GM23338 (cell line): ENCODE measurements around the gene ZNF879. TPM values are rescaled to one million over a fixed set of nuclear protein-coding genes. Genes with fewer than 3 reads are reported as not detected.

ENCODE experiments used
- ATAC-seq: fragments of 200-7000 bp; cut with Tn5 transposase; 3 replicates; pipeline ENCODE4 v1.9.1; 2020
- DNase-seq: peaks from one replicate; pipeline ENCODE4 v3.0.0-alpha.2; 2015; ENCODE audit warnings: low spot score
- H2AFZ ChIP-seq: fragments of 200-600 bp; sonication (generic); 2 replicates; pipeline ENCODE4 v1.8.0; 2016; ENCODE audit warnings: antibody characterized with exemption, mild to moderate bottlenecking, moderate library complexity
- H3F3A ChIP-seq: fragments of 200-600 bp; sonication (generic); replicated peaks from 2 replicates; pipeline ENCODE4 v1.8.0; 2017; ENCODE audit warnings: antibody characterized with exemption, mixed run types, low read depth
- H3K27ac ChIP-seq: fragments of 200-600 bp; sonication (generic); 2 replicates; pipeline ENCODE4 v1.6.1; 2016; ENCODE audit warnings: low read depth
- H3K27me3 ChIP-seq: fragments of 200-600 bp; sonication (generic); 2 replicates; pipeline ENCODE4 v1.8.0; 2016; ENCODE audit warnings: mild to moderate bottlenecking, mixed run types, moderate library complexity; ENCODE audit not compliant: insufficient read depth
- H3K36me3 ChIP-seq: fragments of 200-600 bp; sonication (generic); 2 replicates; pipeline ENCODE4 v1.8.0; 2016; ENCODE audit warnings: mild to moderate bottlenecking; ENCODE audit not compliant: insufficient read depth
- H3K4me1 ChIP-seq: fragments of 200-600 bp; sonication (generic); 2 replicates; pipeline ENCODE4 v1.8.0; 2016; ENCODE audit warnings: mild to moderate bottlenecking, moderate library complexity; ENCODE audit not compliant: insufficient read depth
- H3K4me2 ChIP-seq: fragments of 200-600 bp; sonication (generic); 2 replicates; pipeline ENCODE4 v1.7.1; 2017; ENCODE audit warnings: mixed run types
- H3K4me3 ChIP-seq: fragments of 200-600 bp; sonication (generic); 2 replicates; pipeline ENCODE4 v1.6.1; 2016; ENCODE audit warnings: mixed run types
- H3K79me2 ChIP-seq: fragments of 200-600 bp; sonication (generic); replicated peaks from 2 replicates; pipeline ENCODE4 v1.8.0; 2017; ENCODE audit warnings: mild to moderate bottlenecking; ENCODE audit not compliant: insufficient read depth
- H3K9me2 ChIP-seq: fragments of 200-600 bp; sonication (generic); 2 replicates; pipeline ENCODE4 v1.8.0; 2017; ENCODE audit not compliant: insufficient read depth
- H4K20me1 ChIP-seq: fragments of 200-600 bp; sonication (generic); replicated peaks from 2 replicates; pipeline ENCODE4 v1.8.0; 2017; ENCODE audit warnings: mild to moderate bottlenecking; ENCODE audit not compliant: insufficient read depth
- H3K27ac Mint-ChIP-seq: 2 replicates; pipeline ENCODE4 v1.8.0; 2020; ENCODE audit warnings: inconsistent platforms, mild to moderate bottlenecking, moderate library complexity, mixed read lengths
- H3K27me3 Mint-ChIP-seq: 3 replicates; pipeline ENCODE4 v1.8.0; 2022; ENCODE audit warnings: low read depth, mild to moderate bottlenecking, moderate library complexity, mixed read lengths, inconsistent platforms; ENCODE audit not compliant: insufficient read depth, poor library complexity
- H3K36me3 Mint-ChIP-seq: 3 replicates; pipeline ENCODE4 v1.8.0; 2021; ENCODE audit warnings: low read depth, mild to moderate bottlenecking, inconsistent platforms, moderate library complexity, mixed read lengths
- H3K4me1 Mint-ChIP-seq: 3 replicates; pipeline ENCODE4 v1.8.0; 2020; ENCODE audit warnings: mild to moderate bottlenecking, inconsistent platforms, mixed read lengths
- H3K4me3 Mint-ChIP-seq: 3 replicates; pipeline ENCODE4 v1.8.0; 2021; ENCODE audit warnings: moderate library complexity, mild to moderate bottlenecking, inconsistent platforms, mixed read lengths
- H3K9me3 Mint-ChIP-seq: 3 replicates; pipeline ENCODE4 v1.8.0; 2020; ENCODE audit warnings: moderate library complexity, mild to moderate bottlenecking, inconsistent platforms, mixed read lengths
- CREB1 ChIP-seq: fragments of 250-450 bp; sonication (Bioruptor Pico); IDR thresholded peaks from 2 replicates; pipeline ENCODE4 v1.5.0; 2020; ENCODE audit warnings: low read depth, mild to moderate bottlenecking, moderate library complexity
- EZH2 ChIP-seq: fragments of 200-600 bp; sonication (generic); IDR thresholded peaks from one replicate; pipeline ENCODE4 v1.8.0; 2017; ENCODE audit warnings: antibody characterized with exemption, mild to moderate bottlenecking, low read depth; ENCODE audit not compliant: unreplicated experiment
- EZH2phosphoT487 ChIP-seq: fragments of 200-600 bp; sonication (generic); IDR thresholded peaks from one replicate; pipeline ENCODE4 v1.8.1; 2018; ENCODE audit warnings: antibody characterized with exemption; ENCODE audit not compliant: unreplicated experiment
- JUNB ChIP-seq: IDR thresholded peaks from one replicate; pipeline ENCODE4 v1.6.1; 2016; ENCODE audit warnings: antibody characterized with exemption; ENCODE audit not compliant: unreplicated experiment
- STAT1 ChIP-seq: IDR thresholded peaks from one replicate; pipeline ENCODE4 v1.6.1; 2016; ENCODE audit warnings: antibody characterized with exemption; ENCODE audit not compliant: unreplicated experiment
- polyA plus RNA-seq: library from polyadenylated mRNA; unstranded; fragments of >200 nt; fragmentation: Nextera tagmentation; extraction: Ambion mirVana; gene quantifications from 2 replicates; pipeline ENCODE4 v1.2.1, GENCODE V29; 2016
- total RNA-seq: library from RNA; depleted of rRNA; stranded (reverse); fragments of >200 nt; shearing (Covaris generic); gene quantifications from 2 replicates; pipeline ENCODE4 v1.2.3, GENCODE V29; 2014
- TF ChIP-seq, protein P1 (sequence below): IDR thresholded peaks from one replicate; pipeline ENCODE4 v1.6.1; 2018; ENCODE audit warnings: antibody characterized with exemption; ENCODE audit not compliant: unreplicated experiment
- TF ChIP-seq, protein P2 (sequence below): fragments of 250-450 bp; sonication (Bioruptor Pico); IDR thresholded peaks from 2 replicates; pipeline ENCODE4 v1.5.0; 2020; ENCODE audit warnings: mild to moderate bottlenecking, moderate library complexity
- TF ChIP-seq, protein P3 (sequence below): IDR thresholded peaks from 2 replicates; pipeline ENCODE4 v1.6.1; 2016; ENCODE audit warnings: antibody characterized with exemption

Gene ZNF879
- total and polyA plus RNA-seq, 2 experiments from 2014 or later: 3.5 to 3.9 TPM

DNA sequence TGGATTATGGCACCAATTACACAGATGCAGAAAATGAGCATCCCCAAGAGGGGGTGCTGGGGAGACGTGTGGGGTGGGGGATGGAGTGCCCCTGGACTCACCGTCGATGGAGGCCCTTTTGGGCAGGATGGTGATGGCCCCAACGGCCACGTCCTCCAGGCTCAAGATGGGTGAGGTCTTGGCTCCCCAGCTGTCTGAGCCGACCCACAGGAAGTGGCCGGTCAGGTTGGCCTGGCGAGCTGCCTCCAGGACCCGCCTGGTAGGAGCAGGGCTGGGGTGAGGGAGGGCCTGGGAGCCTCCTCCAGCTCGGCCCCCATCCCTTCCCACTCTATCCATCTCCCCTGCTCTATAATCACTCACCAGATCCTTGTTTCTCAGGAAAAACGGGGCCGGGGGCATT, 33.1 kb upstream of the ZNF879 start:
- H4K20me1 ChIP-seq: no peaks in the 10 kb centered on the region
- H3K27me3 Mint-ChIP-seq: peaks cover 40% of the 10 kb centered on the region
- no peak overlapping the region for H3K4me3 ChIP-seq
- TF ChIP-seq EZH2 (no peak), EZH2phosphoT487 (no peak)
- TF ChIP-seq, protein P1, sequence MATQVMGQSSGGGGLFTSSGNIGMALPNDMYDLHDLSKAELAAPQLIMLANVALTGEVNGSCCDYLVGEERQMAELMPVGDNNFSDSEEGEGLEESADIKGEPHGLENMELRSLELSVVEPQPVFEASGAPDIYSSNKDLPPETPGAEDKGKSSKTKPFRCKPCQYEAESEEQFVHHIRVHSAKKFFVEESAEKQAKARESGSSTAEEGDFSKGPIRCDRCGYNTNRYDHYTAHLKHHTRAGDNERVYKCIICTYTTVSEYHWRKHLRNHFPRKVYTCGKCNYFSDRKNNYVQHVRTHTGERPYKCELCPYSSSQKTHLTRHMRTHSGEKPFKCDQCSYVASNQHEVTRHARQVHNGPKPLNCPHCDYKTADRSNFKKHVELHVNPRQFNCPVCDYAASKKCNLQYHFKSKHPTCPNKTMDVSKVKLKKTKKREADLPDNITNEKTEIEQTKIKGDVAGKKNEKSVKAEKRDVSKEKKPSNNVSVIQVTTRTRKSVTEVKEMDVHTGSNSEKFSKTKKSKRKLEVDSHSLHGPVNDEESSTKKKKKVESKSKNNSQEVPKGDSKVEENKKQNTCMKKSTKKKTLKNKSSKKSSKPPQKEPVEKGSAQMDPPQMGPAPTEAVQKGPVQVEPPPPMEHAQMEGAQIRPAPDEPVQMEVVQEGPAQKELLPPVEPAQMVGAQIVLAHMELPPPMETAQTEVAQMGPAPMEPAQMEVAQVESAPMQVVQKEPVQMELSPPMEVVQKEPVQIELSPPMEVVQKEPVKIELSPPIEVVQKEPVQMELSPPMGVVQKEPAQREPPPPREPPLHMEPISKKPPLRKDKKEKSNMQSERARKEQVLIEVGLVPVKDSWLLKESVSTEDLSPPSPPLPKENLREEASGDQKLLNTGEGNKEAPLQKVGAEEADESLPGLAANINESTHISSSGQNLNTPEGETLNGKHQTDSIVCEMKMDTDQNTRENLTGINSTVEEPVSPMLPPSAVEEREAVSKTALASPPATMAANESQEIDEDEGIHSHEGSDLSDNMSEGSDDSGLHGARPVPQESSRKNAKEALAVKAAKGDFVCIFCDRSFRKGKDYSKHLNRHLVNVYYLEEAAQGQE: no peak
- peaks cover 5% of the 10 kb centered on the region for H3K4me1 ChIP-seq
- DNase-seq (no peak), ATAC-seq (no peak)
- no peaks in the 10 kb centered on the region for H3K9me2 ChIP-seq
- H3K4me3 Mint-ChIP-seq: no peak overlapping the region
- peaks cover 31% of the 10 kb centered on the region for H3K27me3 ChIP-seq
- peaks cover 68% of the 10 kb centered on the region for H3K9me3 Mint-ChIP-seq
- 0 out of 2 replicates have a peak, but pooled peaks cover 1% of the 10 kb centered on the region for H3F3A ChIP-seq
- no peak overlapping the region for H3K27ac Mint-ChIP-seq
- no peak overlapping the region for H3K4me2 ChIP-seq
- no peak overlapping the region for H3K27ac ChIP-seq
- peaks cover 13% of the 10 kb centered on the region for H3K36me3 Mint-ChIP-seq
- H3K36me3 ChIP-seq: no peaks in the 10 kb centered on the region
- no peaks in the 10 kb centered on the region for H3K79me2 ChIP-seq
- H2AFZ ChIP-seq: no peak overlapping the region
- peaks cover 3% of the 10 kb centered on the region; the same call in 2 of the 3 replicates for H3K4me1 Mint-ChIP-seq

DNA sequence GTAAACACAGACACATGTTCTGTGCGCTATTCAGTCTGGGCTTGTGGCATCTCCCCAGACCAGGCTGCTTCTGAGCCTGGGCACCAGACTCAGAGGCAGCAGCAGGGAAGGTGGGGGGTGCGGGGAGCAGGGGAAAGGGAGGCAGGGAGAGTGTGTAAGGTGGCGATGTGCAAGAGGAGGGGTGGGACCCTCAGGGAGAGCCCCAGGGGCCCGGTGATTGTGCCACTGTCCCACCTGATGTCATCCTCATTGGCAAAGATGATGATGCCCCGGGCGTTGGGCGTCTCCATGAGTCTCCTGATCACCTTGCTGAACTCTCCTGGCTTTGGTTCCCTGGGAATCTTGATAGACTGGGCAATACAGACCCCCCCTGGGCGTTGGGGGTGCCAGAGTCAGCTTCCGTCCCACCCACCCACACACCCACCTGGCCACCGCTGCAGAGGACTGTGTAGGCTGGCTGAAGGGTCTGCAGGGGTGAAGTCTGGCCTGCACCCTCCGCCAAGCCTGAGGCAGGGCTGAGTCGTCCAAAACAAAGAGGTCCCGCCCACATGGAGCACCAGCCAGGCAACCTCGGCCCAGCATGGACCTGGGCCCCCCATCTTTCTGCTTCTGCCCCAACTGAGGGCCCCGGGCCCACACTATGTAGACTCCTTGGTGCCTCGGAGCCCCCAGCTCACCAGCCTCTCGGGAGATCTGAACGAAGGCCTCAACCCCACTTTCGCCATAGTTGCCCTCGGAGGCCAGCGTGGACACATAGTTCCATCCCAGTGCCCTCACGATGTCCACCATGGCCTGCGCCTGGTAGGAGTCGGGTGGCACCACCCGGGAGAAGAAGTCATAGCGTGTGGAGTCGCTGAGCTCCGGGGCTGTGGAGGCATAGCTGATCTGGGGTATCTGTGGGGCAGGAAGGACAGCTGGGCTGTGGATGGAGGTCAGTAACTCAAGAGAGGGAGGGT, 32.1 kb upstream of the ZNF879 start:
- Histone ChIP-seq H3K27ac (no peak overlapping the region), H4K20me1 (no peaks in the 10 kb centered on the region), H2AFZ (no peak overlapping the region), H3K27me3 (peaks cover 40% of the 10 kb centered on the region), H3K4me1 (peaks cover 8% of the 10 kb centered on the region), H3F3A (0 out of 2 replicates have a peak, but pooled peaks cover 3% of the 10 kb centered on the region), H3K9me2 (no peaks in the 10 kb centered on the region), H3K79me2 (no peaks in the 10 kb centered on the region), H3K4me2 (no peak overlapping the region), H3K4me3 (no peak overlapping the region), H3K36me3 (no peaks in the 10 kb centered on the region)
- Mint-ChIP-seq H3K9me3 (peaks cover 62% of the 10 kb centered on the region), H3K27ac (no peak overlapping the region), H3K36me3 (peaks cover 13% of the 10 kb centered on the region), H3K27me3 (peaks cover 44% of the 10 kb centered on the region), H3K4me3 (no peak overlapping the region), H3K4me1 (peaks cover 7% of the 10 kb centered on the region; the same call in 2 of the 3 replicates)
- TF ChIP-seq CREB1 (CRISPR knock-in tag) (no peak), STAT1 (no peak), EZH2phosphoT487 (no peak), JUNB (no peak)
- TF ChIP-seq, protein P2, sequence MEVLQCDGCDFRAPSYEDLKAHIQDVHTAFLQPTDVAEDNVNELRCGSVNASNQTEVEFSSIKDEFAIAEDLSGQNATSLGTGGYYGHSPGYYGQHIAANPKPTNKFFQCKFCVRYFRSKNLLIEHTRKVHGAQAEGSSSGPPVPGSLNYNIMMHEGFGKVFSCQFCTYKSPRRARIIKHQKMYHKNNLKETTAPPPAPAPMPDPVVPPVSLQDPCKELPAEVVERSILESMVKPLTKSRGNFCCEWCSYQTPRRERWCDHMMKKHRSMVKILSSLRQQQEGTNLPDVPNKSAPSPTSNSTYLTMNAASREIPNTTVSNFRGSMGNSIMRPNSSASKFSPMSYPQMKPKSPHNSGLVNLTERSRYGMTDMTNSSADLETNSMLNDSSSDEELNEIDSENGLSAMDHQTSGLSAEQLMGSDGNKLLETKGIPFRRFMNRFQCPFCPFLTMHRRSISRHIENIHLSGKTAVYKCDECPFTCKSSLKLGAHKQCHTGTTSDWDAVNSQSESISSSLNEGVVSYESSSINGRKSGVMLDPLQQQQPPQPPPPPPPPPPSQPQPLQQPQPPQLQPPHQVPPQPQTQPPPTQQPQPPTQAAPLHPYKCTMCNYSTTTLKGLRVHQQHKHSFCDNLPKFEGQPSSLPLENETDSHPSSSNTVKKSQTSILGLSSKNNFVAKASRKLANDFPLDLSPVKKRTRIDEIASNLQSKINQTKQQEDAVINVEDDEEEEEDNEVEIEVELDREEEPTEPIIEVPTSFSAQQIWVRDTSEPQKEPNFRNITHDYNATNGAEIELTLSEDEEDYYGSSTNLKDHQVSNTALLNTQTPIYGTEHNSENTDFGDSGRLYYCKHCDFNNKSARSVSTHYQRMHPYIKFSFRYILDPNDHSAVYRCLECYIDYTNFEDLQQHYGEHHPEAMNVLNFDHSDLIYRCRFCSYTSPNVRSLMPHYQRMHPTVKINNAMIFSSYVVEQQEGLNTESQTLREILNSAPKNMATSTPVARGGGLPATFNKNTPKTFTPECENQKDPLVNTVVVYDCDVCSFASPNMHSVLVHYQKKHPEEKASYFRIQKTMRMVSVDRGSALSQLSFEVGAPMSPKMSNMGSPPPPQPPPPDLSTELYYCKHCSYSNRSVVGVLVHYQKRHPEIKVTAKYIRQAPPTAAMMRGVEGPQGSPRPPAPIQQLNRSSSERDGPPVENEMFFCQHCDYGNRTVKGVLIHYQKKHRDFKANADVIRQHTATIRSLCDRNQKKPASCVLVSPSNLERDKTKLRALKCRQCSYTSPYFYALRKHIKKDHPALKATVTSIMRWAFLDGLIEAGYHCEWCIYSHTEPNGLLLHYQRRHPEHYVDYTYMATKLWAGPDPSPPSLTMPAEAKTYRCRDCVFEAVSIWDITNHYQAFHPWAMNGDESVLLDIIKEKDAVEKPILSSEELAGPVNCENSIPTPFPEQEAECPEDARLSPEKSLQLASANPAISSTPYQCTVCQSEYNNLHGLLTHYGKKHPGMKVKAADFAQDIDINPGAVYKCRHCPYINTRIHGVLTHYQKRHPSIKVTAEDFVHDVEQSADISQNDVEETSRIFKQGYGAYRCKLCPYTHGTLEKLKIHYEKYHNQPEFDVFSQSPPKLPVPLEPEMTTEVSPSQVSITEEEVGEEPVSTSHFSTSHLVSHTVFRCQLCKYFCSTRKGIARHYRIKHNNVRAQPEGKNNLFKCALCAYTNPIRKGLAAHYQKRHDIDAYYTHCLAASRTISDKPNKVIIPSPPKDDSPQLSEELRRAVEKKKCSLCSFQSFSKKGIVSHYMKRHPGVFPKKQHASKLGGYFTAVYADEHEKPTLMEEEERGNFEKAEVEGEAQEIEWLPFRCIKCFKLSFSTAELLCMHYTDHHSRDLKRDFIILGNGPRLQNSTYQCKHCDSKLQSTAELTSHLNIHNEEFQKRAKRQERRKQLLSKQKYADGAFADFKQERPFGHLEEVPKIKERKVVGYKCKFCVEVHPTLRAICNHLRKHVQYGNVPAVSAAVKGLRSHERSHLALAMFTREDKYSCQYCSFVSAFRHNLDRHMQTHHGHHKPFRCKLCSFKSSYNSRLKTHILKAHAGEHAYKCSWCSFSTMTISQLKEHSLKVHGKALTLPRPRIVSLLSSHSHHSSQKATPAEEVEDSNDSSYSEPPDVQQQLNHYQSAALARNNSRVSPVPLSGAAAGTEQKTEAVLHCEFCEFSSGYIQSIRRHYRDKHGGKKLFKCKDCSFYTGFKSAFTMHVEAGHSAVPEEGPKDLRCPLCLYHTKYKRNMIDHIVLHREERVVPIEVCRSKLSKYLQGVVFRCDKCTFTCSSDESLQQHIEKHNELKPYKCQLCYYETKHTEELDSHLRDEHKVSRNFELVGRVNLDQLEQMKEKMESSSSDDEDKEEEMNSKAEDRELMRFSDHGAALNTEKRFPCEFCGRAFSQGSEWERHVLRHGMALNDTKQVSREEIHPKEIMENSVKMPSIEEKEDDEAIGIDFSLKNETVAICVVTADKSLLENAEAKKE: no peak
- TF ChIP-seq, protein P3, sequence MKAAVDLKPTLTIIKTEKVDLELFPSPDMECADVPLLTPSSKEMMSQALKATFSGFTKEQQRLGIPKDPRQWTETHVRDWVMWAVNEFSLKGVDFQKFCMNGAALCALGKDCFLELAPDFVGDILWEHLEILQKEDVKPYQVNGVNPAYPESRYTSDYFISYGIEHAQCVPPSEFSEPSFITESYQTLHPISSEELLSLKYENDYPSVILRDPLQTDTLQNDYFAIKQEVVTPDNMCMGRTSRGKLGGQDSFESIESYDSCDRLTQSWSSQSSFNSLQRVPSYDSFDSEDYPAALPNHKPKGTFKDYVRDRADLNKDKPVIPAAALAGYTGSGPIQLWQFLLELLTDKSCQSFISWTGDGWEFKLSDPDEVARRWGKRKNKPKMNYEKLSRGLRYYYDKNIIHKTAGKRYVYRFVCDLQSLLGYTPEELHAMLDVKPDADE: no peak
- ATAC-seq (no peak), DNase-seq (no peak)
